ENCODE data around the gene IFT52. TPM values are rescaled to one million over a fixed set of nuclear protein-coding genes. Genes with fewer than 3 reads are reported as not detected.

Gene IFT52
- total RNA-seq: 76.4 TPM

GRCh38 chr20:43590392-43591303 is at the start of gene IFT52:
TSS of gene IFT52 (plus strand) at chr20:43590937. CDS start at chr20:43594699, 3,762 bp downstream.

GRCh38 chr20:43558412-43559146 is 32.2 kb upstream of the IFT52 start, which contains the start of gene SGK2:
TSS of gene SGK2 (plus strand) at chr20:43559027. CDS start at chr20:43566496, 7,469 bp downstream.

DNA sequence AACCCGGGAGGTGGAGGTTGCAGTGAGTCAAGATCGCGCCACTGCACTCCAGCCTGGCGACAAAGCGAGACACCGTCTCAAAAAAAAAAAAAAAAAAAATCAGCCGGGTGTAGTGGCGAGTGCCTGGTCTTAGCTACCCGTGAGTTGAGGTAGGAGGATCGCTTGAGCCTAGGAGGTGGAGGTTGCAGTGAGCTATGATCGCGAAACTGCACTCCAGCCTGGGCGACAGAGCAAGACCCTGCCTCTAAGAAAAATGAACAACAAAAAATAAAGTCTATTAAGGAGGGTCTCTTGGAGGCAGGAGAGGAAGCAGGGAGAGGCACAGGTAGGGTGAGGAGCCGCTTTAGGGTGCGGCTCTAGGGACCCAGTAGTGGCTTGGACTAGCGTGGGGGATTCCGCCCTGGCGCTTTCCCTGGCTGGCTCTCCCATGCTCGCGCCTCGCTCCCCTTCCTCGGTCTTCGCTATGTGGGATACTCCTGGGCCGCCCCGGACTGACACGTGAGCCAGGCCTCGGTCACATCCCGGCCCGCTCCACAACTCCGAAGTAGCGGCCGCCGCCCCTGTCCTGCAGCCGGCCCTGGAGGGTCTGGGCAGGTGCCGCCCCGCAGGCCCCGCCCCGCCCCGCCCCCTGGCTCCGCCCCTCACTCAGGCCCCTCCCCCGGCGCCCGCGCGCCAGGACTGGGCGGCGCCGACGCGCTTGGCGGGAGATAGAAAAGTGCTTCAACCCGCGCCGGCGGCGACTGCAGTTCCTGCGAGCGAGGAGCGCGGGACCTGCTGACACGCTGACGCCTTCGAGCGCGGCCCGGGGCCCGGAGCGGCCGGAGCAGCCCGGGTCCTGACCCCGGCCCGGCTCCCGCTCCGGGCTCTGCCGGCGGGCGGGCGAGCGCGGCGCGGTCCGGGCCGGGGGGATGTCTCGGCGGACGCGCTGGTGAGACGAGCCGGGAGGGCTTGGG is 75.9 kb downstream of the IFT52 start, which contains the start of gene MYBL2:
MYBL2 (plus strand) TSS at position 739 of the 953 bp plus-strand sequence; CDS start at position 909, 170 bp downstream.

Other genes starting within 250 kb of the IFT52 start
- gene SRSF6, start 133.0 kb upstream of the IFT52 start, total RNA-seq: 58.4 TPM
- 34.8 TPM for gene L3MBTL1, start 83.2 kb upstream of the IFT52 start, total RNA-seq
- gene SGK2, start 31.9 kb upstream of the IFT52 start, total RNA-seq: 0.46 TPM
- 1.6 TPM for gene MYBL2, start 76.2 kb downstream of the IFT52 start, total RNA-seq
- not detected for gene GTSF1L, start 136.1 kb downstream of the IFT52 start, total RNA-seq

Measured in diencephalon (tissue), 1 donor.